Endometrium (tissue), 2 donors: ENCODE data around the gene MCCC2.
"Not testable (repeated sequence)": the region's sequence is repeated elsewhere in the genome, so short reads cannot be mapped to it uniquely, and the experiment has no call there.

Source experiments
- FAIRE-seq: peaks from 2 replicates; lab custom pipeline; 2012; peaks lifted over from hg19 to GRCh38; lab: Jason Lieb, UNC
- donor health status: control.
- donor health status: control.

Gene MCCC2

DNA sequence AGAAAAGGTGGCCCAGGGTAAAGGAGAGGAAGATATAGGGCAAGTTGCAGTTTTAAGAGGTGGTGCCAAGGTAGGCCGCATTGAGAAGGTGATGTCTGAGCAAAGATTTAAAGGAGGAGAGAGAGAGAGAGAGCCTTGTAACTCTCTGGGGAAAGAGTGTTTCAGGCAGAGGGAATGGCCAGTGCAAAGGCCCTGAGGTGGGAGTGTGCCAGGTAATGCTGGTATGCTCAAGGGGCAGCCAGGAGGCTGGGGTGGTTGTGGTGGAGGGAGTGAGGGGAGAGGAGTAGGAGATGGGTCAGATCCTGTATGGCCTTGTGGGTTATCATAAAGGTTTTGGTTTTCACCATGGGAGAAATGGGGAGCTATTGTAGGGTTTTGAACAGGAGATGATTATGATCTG, 9.9 kb downstream of the MCCC2 start:
- no peak for FAIRE-seq

DNA sequence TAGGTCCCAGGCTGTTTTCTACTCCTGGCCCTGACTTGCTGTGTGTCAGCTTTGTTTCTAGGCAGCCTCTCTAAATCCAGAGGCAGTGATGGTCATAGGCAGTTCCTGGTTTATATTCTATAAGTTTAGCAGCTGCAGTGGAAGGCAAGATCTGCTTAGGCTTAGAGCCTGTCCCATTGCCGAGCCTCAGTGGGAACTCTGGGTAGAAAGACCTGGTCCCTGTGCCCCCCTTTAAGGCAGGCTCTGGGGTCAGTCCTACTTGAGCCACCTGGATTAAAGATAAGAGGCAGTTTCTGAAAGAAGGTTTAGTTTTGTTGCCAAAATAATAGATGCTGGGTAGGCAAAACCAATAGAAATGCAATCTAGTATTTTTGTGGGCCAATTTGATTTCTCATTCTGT, 13.6 kb downstream of the MCCC2 start:
- no peak for FAIRE-seq

DNA sequence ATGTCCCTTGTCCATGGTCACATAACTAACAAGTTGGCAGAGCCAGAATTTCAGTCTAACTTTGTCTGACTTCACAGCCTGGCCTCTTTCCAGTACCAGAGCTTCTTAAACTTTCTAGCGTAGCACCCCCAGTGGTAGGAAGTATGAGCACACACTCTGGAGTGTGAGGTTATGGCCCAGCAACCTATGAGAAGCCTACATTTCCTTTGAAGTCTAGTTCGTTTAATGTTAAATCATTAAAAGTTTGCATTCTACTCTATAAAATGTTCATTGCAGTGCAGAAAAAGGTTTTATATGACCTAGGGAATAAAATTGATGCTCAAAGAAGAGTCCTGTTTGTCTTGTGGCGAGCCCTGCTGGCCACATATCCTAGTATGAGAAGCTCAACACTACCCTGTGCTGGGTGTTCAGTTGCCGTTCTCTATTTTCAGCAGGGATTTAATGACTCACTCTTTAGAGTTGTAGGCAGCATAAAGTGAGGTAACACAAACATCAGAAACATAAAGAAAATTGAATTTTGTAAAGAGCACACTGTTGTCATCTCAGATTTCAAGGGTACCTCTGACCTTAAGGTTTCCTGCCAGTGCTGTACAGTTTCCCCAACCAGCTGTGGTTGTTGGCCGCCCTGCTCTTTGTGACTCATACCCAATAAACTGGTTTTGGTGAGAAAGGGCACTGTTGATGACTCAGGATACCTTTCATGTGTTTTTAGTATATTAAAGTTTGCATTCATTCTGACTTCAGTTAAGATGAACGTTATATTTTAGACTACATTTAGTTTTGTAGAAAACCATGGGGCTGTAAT, 14.3 kb downstream of the MCCC2 start:
- peak; percentile 4 for FAIRE-seq

DNA sequence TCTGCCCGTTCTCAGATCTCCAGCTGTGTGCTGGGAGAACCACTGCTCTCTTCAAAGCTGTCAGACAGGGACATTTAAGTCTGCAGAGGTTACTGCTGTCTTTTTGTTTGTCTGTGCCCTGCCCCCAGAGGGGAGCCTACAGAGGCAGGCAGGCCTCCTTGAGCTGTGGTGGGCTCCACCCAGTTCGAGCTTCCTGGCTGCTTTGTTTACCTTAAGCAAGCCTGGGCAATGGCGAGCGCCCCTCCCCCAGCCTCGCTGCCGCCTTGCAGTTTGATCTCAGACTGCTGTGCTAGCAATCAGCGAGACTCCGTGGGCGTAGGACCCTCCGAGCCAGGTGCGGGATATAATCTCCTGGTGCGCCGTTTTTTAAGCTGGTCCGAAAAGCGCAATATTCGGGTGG, 22.8 kb downstream of the MCCC2 start:
- not testable (repeated sequence) for FAIRE-seq

DNA sequence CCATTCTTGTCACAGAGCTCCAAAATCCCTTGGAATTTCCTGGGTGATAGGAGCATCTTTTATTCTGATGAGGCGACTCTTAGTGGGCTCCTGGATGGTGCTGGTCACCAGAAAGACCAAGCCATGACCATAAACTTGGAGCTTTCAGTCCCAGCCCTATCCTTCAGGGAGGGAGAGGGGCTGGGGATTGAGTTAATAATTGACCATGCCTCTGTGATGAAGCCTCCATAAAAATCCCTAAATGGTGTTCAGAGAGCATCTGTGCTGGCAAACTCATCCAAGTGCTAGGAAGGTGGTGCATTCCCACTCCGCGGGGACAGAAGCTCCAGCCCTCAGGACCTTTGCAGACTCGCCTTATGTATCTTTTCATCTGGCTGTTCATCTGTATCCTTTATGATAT, 28.7 kb downstream of the MCCC2 start:
- no peak for FAIRE-seq

DNA sequence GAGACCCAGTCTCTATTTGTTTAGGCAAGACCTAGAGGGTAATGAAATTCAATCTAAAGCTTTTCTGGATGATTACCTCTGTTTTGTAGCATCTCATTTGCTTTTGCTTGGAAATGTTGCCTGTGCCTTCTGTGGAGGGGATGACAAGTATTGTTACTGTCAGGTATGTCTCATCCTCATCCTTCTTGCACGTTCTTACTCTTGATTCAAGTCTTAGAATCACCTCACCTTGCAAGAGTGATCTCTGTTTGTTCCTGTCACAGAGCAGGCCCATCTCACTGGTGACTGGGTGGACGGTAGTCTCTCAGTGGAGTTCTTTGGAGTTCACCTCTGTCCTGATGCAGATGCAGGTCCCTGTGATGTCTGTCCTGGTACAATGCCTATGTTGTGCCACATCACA, 33.5 kb downstream of the MCCC2 start:
- FAIRE-seq: no peak

DNA sequence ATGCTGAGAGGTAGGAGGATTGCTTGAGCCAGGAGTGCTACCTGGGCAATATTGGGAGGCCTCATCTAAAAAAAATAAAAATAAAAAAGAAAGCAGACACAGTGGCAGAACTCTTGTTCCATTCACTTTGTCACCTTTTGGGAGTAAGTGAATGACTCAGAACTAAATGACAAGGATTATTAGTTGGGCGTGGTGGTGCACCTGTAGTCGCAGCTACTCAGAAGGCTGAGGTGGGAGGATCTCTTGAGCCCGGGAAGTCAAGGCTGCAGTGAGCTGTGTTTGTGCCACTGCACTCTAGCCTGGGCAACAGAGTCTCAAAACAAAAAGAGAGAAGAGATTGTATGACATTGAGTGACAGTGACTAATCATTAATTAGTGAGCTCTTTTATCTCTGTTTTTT, 34.1 kb downstream of the MCCC2 start:
- FAIRE-seq: no peak

DNA sequence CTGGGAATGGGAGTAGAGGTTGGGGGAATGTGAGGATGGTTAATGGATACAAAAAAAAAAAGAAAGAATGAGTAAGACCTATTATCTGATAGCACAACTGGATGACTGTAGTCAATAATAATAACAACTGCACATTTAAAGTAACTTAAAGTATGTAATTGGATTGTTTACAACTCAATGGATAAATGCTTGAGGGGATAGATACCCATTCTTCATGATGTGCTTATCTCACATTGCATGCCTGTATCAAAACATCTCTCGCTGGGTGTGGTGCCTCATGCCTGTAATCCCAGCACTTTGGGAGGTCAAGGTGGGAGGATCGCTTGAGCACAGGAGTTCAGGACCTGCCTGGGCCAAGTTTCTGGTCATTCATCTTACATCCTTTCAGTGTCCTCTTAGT, 34.6 kb downstream of the MCCC2 start:
- no peak for FAIRE-seq

DNA sequence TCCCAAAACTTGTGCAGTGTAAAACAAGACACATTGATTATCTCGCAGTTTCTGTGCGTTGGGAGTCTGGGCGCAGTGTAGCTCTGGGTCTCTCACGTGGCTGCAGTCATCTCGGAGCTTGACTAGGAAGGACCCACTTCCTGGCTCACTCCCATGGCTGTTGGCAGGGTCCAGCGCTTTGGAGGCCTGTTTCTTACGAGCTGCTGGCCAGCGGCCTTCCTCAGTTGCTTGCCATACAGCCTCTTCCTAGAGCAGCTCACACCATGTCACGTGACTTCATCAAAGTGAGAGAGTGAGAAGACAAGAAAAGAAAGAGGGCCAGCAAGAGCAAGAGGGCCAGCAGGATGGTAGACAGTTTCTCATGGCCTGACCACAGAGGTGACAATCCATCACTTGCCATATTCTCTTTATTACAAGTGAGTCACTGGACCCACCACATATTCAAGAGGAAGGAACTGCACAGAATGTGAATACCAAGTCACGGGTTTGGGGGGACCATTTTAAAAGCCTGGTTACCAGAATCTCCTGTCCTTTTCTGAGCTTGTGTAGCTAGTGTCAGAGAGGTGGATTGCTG, 36.2 kb downstream of the MCCC2 start:
- FAIRE-seq: no peak

DNA sequence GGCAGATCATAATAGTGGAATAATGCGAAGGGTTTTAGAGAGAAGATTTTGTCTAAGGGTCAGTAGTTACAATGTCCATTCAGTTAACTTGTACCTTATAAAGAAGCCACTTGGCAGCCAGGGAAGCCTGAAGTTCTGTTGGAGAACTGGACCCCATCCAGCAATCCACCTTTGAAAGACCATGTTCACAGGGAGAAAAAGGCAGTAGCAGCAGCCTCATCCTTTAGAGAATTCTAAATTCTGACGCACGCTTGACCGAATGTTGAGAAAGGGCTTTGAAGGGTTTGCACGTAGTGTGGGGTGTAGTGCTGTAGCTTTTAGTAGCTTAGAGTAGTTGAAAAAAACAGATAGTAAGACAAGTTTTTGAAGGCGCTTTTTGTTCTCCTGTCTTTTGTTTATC, 42.8 kb downstream of the MCCC2 start:
- no peak for FAIRE-seq

DNA sequence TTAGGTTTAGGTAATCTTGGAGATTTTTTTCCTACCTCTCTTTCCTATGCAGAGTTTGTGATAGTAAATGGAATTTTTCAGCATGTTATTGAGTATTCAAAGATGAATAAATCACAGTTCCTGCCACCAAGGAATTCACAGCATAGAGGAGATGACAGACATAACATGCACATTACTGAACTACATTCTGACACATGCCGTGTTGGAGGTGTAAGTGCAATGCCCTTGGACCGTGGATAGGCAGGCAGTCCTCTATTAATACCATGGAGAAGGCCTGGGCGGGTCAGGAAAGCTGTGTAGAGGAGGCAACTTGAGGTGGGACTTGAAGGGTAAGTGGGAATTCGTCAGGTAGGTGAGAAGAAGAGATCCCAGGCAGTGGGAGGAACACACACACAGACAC, 43.9 kb downstream of the MCCC2 start:
- no peak for FAIRE-seq

DNA sequence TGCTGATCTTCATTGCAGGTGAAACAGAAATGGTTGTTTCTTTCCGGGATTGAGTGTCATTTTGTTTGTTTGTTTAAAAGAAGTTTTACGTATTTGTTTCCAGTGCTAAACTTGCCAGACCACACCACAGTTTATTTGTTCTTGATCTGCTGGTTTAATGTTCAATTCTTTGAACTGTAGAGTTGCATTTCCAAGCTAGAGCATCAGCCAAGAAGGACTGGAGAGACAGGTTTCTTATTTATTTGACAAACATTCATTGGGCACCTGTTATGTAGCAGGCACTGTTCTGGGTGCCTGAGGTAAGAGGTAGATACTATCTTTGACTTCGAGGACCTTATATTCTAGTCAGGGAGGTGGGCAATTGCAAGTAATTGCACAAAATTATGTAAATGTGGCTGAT, 45.0 kb downstream of the MCCC2 start:
- FAIRE-seq: no peak

DNA sequence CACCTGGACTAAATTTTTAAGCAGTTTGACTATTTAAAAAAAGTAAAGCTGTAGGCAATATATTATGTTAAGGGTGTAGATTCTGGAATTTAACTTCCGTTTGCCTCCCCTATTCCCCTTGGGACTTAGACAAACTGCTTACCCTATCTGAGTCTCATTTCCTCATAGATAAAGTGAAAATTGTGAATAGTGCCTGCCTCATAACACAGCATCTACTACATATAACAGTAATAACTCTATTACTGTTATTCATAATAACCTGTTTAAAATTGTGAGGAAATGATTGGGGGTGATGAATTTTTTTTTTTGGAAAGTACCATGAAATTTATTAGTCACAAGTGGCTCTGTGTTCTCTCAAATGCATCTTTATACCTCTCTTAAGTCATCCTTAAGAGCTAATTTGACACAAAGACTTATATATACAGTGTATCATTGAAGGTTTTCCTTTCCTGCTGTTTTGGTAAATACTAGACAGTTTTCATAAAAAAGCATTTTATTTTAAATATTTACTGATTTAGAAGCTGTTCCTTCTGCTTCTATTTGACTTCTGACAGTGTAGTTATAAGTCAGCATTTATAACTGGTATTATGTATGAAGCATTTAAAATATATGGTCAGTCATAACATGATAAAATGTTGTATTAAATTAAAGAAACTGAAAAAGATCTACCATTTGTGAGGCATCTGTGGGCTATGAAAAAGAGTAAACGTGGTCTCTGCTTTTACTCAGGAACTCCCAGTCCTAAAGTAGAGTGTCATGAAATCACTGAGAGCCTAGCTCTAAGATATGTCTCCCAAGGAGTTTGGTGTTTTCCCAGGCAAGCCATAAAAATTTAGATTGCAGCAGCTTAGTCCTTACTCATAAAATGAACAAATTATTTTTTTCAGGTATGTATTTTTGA, 46.4 kb downstream of the MCCC2 start:
- FAIRE-seq: no peak

DNA sequence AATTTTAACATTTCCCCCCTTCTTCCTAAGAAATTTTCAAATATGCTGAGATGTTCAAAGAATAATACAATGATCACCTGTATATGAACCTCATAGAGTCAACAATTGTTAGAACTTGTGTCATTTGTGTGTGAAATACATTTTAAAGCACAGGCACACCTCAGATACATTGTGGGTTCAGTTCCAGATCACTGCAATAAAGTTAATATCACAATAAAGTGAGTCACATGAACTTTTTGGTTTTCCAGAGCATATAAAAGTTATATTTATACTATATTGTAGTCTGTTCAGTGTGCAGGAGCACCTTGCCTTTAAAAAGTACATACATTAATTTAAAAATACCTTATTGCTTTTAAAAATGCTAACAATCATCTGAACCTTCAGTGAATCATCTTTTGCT, 50.0 kb downstream of the MCCC2 start:
- FAIRE-seq: no peak

DNA sequence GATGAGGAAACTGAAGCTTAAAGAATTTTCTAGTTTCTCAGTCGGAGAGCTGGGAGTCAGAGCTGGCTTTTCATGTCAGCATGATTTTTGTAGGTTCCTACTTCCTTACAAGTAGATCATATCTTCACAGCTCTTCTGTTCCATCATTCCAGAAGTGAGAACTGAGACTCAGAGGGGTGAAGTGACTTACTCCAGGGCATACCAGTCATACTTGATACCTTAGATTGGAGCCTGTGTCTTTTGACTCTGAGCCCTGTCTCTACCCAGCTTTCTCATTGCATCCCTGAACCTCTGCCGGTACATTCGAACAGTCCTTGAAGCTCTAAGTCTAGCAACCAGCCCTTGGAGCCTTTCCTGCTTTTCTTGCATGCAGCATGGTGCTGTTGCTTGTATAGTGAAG, 53.3 kb downstream of the MCCC2 start:
- no peak for FAIRE-seq

DNA sequence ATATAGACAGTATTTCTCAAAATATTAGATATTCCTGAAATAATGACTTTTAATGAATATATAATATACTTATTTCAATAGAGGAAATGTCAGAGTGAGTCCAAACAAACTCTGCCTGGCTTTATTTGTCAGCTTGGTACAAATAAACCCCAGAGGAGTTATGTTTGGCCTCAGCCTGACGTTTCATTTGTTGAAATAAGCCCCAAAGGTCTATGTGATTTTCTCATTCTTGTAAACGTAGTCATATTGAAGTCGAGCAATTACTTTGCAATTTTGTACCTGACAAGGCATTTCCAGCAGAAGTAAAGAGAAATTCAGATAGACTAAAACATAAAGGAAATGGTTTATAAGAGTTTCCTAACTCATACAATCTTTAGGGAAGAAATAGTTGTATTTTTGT, 57.9 kb downstream of the MCCC2 start:
- FAIRE-seq: no peak

DNA sequence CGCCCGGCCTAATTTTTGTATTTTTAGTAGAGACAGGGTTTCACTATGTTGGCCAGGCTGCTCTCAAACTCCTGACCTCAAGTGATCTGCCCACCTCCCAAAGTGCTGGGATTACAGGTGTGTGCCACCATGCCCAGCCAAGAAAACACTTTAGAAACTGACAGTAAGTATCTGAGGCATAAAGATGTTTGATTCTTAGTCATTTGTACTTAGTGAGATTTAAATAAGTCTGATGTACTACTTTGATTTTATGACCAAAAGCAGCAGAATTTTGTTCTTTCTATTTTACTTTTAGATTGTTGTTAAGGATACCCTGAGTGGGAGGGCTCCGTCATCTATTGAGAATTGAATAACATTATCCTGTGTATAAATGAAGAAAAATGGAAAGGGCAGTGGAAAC, 63.8 kb downstream of the MCCC2 start:
- FAIRE-seq: not testable (repeated sequence)

DNA sequence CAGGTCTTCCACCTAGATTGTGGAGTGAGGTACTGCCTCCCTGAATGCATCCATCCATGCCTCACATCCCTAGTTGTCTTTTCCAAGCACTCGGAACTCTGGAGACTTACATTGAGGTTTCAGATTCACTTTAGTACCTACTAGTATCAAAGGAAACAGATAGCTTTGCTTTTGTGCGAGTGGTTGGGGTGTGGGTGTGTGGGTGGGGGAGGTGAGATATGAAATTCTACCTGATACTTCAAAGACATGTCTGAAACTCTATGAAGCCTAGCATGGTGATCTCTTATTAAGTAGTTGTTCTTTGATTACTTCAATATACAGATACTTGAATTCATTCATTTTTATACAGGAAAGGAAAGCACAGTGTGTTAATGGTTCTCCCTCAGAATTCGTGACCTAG, 64.4 kb downstream of the MCCC2 start:
- FAIRE-seq: no peak

DNA sequence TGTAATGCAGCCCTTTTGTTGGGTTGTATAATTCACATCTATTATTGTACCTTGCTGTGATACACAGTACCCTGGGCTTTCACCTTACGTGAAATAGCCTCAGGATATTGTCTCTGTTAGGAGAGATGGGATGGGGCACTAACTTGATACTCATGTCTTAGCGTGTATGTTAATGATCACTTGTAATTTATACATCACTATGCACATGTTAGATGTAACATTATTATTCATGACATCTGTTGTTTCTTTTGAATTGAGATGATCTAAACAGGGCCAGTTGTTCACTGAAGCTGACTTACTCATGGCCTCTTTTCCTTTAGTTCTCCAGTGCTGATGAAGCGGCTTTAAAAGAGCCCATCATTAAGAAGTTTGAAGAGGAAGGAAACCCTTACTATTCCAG, 65.2 kb downstream of the MCCC2 start:
- FAIRE-seq: no peak

DNA sequence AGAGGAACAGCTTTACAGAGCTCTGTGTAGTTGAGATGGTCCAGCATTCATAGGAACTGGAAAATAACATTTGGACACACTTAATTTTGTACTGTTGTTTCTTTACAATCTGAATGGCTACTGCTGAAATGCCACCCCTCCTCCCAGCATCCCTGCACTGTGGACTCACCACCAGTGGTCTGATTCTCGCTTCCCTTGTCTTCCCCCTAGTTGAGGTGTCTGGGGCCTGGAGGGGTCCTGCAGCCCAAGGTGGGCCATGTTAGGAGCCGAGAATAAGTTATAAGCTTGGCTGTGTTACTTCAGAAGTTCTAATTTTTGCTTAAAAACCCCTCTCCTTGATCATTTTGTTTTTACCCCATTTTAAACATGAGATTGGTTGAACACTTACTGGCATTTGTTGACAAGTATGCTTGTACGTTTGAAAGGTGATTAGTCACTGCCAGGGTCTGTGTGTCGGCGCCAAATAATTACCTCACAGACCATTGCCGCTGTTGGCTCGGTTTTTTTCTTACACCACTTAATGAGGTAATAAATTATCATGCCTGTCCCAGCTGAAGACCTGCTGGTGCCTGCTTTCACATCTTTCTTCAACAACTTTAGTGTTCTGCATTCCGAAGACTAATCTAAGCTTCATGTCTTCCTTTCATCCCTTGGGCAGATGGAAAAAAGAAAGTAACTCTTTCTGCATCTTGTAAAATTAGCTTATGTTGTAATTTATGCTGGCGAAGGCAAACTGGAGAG, 65.8 kb downstream of the MCCC2 start:
- no peak for FAIRE-seq

DNA sequence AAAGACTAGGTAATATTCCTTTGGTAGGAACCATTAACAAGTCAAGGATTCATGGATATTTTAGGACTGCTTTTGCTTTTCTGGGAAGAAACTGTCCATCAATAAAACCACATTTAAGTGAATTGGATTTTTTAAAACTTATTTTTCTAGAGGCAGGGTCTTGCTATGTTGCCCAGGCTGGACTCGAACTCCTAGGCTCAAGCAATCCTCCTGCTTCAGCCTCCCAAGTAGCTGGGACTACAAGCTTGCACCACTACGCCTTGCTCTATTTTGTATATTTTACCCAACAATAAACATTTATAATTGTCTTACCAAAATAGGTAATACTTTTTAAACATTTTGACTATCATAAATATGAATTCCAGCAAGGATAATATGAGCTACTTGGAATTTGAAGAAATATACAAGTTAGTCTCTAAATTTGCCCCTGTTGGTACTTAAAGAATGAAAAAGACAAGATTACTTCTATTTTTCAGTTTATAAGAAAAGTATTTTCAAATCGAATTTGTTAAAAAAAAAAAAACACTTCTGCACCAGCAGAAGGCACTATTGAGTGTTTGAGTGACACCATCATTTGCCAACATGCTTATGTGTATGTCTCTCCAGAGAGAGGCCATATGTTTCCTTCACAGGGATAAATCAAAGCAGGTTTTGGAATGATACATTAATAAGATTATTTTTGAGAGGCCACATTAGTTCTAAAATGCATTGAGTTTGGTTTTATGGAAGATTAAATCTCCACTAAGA, 71.9 kb downstream of the MCCC2 start:
- FAIRE-seq: no peak

DNA sequence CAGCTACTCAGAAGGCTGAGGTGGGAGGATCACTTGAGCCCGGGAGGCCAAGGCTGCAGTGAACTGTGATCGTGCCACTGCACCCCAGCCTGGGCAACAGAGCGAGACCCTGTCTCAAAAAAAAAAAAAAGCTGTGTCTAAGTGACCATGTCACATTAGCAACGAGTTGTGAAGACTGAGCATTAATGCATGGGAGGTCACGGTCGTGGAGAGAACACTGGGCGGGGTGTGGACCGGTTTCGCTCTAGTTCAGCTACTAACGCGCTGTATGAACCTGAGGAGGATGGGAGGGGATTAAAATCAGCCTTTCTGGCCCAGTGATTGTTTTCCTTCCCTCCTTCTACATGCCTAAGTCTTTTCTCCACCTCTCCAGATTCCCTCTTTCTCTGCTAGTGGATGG, 75.2 kb downstream of the MCCC2 start:
- no peak for FAIRE-seq
